Esophagus muscularis mucosa (tissue), 4 donors: ENCODE results near the gene PTRH1.

Experiments
- EP300 ChIP-seq: sonication (generic); formaldehyde crosslinking; IDR thresholded peaks from one replicate; pipeline ENCODE4 v1.6.1; 2017; ENCODE audit warnings: antibody characterized with exemption
- POLR2A ChIP-seq: fragments of 450-650 bp; IDR thresholded peaks from one replicate; pipeline ENCODE4 v1.6.1; 2017; ENCODE audit warnings: antibody characterized with exemption, moderate library complexity, mild to moderate bottlenecking, low read depth
- POLR2AphosphoS5 ChIP-seq, 2 donors: sonication (generic); formaldehyde crosslinking; IDR thresholded peaks; one replicate each; pipeline ENCODE4 v1.6.1; 2017; ENCODE audit warnings: antibody characterized with exemption in 2 of 2
- TF ChIP-seq, protein P1 (sequence below), 3 experiments: fragments of 200-600 bp in 2 of 3; fragments of 450-650 bp in 1 of 3; sonication (generic) in 2 of 3; IDR thresholded peaks; one replicate each; pipeline ENCODE4 v1.5.1; 2017 to 2019; ENCODE audit warnings: antibody characterized with exemption in 3 of 3, mild to moderate bottlenecking in 2 of 3, moderate library complexity in 1 of 3

GRCh38 chr9:127754099-127755060, 38.9 kb upstream of the PTRH1 start:
- TF ChIP-seq POLR2A: no peak
- TF ChIP-seq, protein P1, sequence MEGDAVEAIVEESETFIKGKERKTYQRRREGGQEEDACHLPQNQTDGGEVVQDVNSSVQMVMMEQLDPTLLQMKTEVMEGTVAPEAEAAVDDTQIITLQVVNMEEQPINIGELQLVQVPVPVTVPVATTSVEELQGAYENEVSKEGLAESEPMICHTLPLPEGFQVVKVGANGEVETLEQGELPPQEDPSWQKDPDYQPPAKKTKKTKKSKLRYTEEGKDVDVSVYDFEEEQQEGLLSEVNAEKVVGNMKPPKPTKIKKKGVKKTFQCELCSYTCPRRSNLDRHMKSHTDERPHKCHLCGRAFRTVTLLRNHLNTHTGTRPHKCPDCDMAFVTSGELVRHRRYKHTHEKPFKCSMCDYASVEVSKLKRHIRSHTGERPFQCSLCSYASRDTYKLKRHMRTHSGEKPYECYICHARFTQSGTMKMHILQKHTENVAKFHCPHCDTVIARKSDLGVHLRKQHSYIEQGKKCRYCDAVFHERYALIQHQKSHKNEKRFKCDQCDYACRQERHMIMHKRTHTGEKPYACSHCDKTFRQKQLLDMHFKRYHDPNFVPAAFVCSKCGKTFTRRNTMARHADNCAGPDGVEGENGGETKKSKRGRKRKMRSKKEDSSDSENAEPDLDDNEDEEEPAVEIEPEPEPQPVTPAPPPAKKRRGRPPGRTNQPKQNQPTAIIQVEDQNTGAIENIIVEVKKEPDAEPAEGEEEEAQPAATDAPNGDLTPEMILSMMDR (IDR thresholded peaks at IDR 0.05): no peak
- TF ChIP-seq POLR2AphosphoS5 (IDR thresholded peaks at IDR 0.05): no peak
- no peak for TF ChIP-seq EP300
